Endodermal cell (in vitro differentiated cells): ENCODE results near the gene PRMT7. TPM values are rescaled to one million over a fixed set of nuclear protein-coding genes. Genes with fewer than 3 reads are reported as not detected.
A peak's percentile ranks its signal among the peaks of the same experiment; 100 is the strongest.

Source experiments
- DNase-seq: peaks from one replicate; pipeline ENCODE4 v3.0.0-alpha.2; 2017
- H3K27ac ChIP-seq: 2 replicates; pipeline ENCODE4 v1.5.1; 2013; ENCODE audit warnings: mild to moderate bottlenecking, low read depth, low read length, moderate library complexity
- H3K27me3 ChIP-seq: 2 replicates; pipeline ENCODE4 v1.6.1; 2013; ENCODE audit warnings: mild to moderate bottlenecking, low read length, moderate library complexity; ENCODE audit not compliant: insufficient read depth, control insufficient read depth, poor library complexity, severe bottlenecking
- H3K36me3 ChIP-seq: 2 replicates; pipeline ENCODE4 v1.7.0; 2013; ENCODE audit warnings: mild to moderate bottlenecking, low read length, moderate library complexity; ENCODE audit not compliant: control insufficient read depth, insufficient read depth
- H3K4me1 ChIP-seq: one replicate; pipeline ENCODE4 v1.7.0; 2013; ENCODE audit warnings: low read length; ENCODE audit not compliant: control insufficient read depth, insufficient read depth
- H3K4me3 ChIP-seq: 2 replicates; pipeline ENCODE4 v1.5.1; 2013; ENCODE audit warnings: mild to moderate bottlenecking, low read length, moderate library complexity
- H3K9ac ChIP-seq: 2 replicates; pipeline ENCODE4 v1.6.1; 2013; ENCODE audit warnings: mild to moderate bottlenecking, low read length, moderate library complexity; ENCODE audit not compliant: poor library complexity, severe bottlenecking; ENCODE audit errors: extremely low read depth
- H3K9me3 ChIP-seq: 2 replicates; pipeline ENCODE4 v1.6.1; 2013; ENCODE audit warnings: mild to moderate bottlenecking, low read length, moderate library complexity; ENCODE audit not compliant: control insufficient read depth
- H3K27ac Mint-ChIP-seq: 2 replicates; pipeline ENCODE4 v1.8.0; 2020; ENCODE audit warnings: mixed read lengths
- H3K27me3 Mint-ChIP-seq: 2 replicates; pipeline ENCODE4 v1.8.0; 2021; ENCODE audit warnings: mild to moderate bottlenecking, mixed read lengths; ENCODE audit not compliant: insufficient read depth
- H3K36me3 Mint-ChIP-seq: 2 replicates; pipeline ENCODE4 v1.8.0; 2020; ENCODE audit warnings: low read depth, mixed read lengths
- H3K4me1 Mint-ChIP-seq: 2 replicates; pipeline ENCODE4 v1.8.0; 2020; ENCODE audit warnings: mixed read lengths
- H3K4me3 Mint-ChIP-seq: 2 replicates; pipeline ENCODE4 v1.8.0; 2020; ENCODE audit warnings: mild to moderate bottlenecking, moderate library complexity, mixed read lengths
- H3K9me3 Mint-ChIP-seq: 2 replicates; pipeline ENCODE4 v1.8.0; 2020; ENCODE audit warnings: mild to moderate bottlenecking, mixed read lengths
- WGBS, 2 experiments: methylation state at CpG; one replicate each; pipeline versions ENCODE4 v1.1.5 to v1.1.7; 2013; ENCODE audit warnings: missing lambda C conversion rate in 2 of 2, mixed read lengths in 1 of 2; ENCODE audit not compliant: insufficient coverage in 1 of 2, insufficient read length in 1 of 2; 5-methylcytosine and 5-hydroxymethylcytosine counted together
- total RNA-seq, 2 donors: library from RNA; stranded (reverse); fragmentation: NEBNext Ultra II Directional in 1 of 2; extraction: Animal tissue kit (Norgen Biotek cat#: 25700) in 1 of 2; gene quantifications; 2 replicates in 1 of 2; 3 replicates in 1 of 2; pipeline ENCODE4 v1.2.1, GENCODE V29; 2021
- TF ChIP-seq, protein P1 (sequence below): fragments of 200-600 bp; sonication (generic); conservative IDR thresholded peaks from 2 replicates; pipeline ENCODE4 v1.5.0; 2021; ENCODE audit warnings: antibody characterized with exemption, mild to moderate bottlenecking

PRMT7 gene
- total RNA-seq, 2 donors from 2014 or later, result 63.9 to 68.5 TPM

DNA sequence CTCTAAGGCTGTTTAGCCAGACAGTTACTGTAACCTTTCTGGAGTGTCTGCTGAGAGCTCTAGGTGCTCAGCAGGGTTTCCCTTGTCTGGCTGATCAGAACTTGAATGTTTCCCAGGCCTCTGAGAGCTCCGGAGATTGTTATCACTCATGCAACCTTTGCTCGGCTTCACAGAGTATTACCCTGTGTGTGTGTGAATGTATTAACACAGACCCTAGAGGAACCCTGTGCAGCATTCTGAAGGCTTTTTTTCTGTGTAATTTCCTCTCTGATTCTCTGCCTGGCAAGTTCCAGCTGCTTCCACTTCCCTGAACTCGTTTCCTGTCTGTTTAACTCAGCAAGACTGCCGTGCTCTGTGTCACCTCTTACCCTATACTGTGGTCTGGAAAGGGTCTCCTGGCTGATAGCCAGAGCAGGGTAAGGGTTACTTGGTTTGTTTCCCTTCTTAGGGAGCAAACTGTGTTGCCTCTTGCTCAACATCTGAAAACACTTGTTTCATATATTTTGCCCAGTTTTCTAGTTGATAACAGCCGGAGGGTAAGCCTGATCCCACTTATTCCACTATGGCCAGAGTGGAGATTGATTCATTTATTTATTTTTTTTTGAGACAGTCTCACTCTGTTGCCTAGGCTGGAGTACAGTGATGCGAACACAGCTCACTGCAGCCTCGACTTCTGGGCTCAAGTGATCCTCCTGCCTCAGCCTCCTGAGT lies 21.7 kb downstream of the PRMT7 start:
- 81 to 100% methylated on average over 3 to 7 of the region's 7 CpGs for WGBS, 2 experiments
- H3K27ac ChIP-seq, result peak overlapping the region; percentile 81
- H3K27me3 ChIP-seq, result no peaks in the 10 kb centered on the region
- peaks cover 36% of the 10 kb centered on the region for H3K36me3 Mint-ChIP-seq
- TF ChIP-seq, protein P1, sequence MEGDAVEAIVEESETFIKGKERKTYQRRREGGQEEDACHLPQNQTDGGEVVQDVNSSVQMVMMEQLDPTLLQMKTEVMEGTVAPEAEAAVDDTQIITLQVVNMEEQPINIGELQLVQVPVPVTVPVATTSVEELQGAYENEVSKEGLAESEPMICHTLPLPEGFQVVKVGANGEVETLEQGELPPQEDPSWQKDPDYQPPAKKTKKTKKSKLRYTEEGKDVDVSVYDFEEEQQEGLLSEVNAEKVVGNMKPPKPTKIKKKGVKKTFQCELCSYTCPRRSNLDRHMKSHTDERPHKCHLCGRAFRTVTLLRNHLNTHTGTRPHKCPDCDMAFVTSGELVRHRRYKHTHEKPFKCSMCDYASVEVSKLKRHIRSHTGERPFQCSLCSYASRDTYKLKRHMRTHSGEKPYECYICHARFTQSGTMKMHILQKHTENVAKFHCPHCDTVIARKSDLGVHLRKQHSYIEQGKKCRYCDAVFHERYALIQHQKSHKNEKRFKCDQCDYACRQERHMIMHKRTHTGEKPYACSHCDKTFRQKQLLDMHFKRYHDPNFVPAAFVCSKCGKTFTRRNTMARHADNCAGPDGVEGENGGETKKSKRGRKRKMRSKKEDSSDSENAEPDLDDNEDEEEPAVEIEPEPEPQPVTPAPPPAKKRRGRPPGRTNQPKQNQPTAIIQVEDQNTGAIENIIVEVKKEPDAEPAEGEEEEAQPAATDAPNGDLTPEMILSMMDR, result no peak
- peaks cover 47% of the 10 kb centered on the region for H3K36me3 ChIP-seq
- no peak for DNase-seq
- no peaks in the 10 kb centered on the region for H3K9me3 Mint-ChIP-seq
- H3K27ac Mint-ChIP-seq, result peak overlapping the region; percentile 18
- no peak overlapping the region for H3K4me3 Mint-ChIP-seq
- H3K27me3 Mint-ChIP-seq, result no peaks in the 10 kb centered on the region
- H3K4me3 ChIP-seq, result peak overlapping the region; percentile 46
- H3K4me1 ChIP-seq, result peaks cover 13% of the 10 kb centered on the region
- H3K4me1 Mint-ChIP-seq, result peaks cover 11% of the 10 kb centered on the region
- no peaks in the 10 kb centered on the region for H3K9me3 ChIP-seq
- peak overlapping the region; percentile 18 for H3K9ac ChIP-seq

DNA sequence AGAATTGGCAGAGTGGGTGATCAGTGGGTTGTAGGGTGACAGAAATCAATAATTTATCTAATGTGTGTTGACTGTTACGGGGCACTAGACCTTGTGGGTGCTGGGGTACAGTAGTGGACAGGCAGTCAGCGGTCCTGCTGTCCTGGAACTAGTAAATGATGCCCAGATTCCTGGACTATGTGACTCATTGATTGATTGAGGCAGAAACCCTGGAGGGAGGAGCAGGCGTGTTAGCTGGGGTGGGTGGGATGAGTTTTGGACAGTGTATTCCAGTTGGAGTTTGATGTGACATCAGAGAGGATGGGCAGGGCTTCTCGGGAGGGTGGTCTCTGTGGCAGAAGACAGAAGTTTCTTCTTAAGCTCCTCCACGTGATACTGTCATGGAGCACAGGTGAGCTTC lies 24.4 kb downstream of the PRMT7 start:
- Mint-ChIP-seq H3K27ac (no peak overlapping the region), H3K4me3 (no peak overlapping the region), H3K9me3 (no peaks in the 10 kb centered on the region), H3K27me3 (no peaks in the 10 kb centered on the region), H3K4me1 (peaks cover 6% of the 10 kb centered on the region), H3K36me3 (peaks cover 54% of the 10 kb centered on the region)
- no peak for DNase-seq
- Histone ChIP-seq H3K27me3 (no peaks in the 10 kb centered on the region), H3K4me1 (peaks cover 8% of the 10 kb centered on the region), H3K27ac (no peak overlapping the region), H3K36me3 (peaks cover 64% of the 10 kb centered on the region), H3K4me3 (no peak overlapping the region), H3K9me3 (no peaks in the 10 kb centered on the region), H3K9ac (no peak overlapping the region)
- 96 to 100% methylated on average over 2 to 5 of the region's 5 CpGs for WGBS, 2 experiments
- TF ChIP-seq, protein P1, result no peak

DNA sequence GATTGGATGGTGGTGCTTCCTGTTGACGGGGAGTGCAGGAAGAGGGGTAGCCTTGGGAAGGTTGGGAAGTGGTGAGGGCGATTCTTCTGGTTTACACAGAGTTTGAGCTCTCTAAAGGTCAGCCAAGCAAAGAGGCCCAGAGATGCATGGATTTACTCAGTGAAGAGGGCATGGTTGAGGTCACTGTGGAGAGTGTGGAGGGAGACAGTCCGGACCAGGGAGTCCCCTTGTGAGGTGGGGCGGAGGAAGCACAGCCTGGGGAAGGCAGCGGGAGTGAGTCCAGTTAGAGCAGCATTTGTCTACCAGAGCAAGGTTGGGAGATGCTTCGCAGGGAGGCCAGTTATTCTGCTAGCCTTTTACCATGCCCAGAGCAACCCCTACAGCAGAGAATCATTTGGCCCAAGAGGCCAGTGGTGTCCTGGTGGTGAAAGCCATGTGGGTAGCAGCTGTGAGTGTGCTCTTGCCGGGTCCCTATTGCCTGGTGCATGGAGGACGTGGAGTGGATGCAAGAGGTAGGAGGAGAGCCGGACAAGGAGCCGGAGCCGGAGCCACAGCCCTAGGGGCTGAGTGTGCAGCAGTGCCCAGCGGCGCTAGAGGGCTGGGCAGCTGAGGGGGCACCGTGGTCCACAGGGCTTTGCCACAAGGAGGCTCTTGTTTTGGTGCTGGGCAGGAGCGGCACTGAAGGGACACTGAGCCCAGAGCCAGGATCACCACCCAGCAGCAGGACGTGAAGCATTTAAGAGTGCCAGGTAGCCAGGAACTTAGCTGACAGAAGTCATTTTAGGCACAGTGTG lies 27.7 kb downstream of the PRMT7 start:
- Mint-ChIP-seq H3K27ac (peak overlapping the region; percentile 18), H3K27me3 (no peaks in the 10 kb centered on the region), H3K4me3 (no peak overlapping the region), H3K4me1 (no peaks in the 10 kb centered on the region), H3K9me3 (no peaks in the 10 kb centered on the region), H3K36me3 (peaks cover 65% of the 10 kb centered on the region)
- 96 to 98% methylated on average over 10 to 16 of the region's 16 CpGs for WGBS, 2 experiments
- no peak overlapping the region for H3K4me3 ChIP-seq
- H3K9ac ChIP-seq, result no peak overlapping the region
- DNase-seq, result no peak
- no peaks in the 10 kb centered on the region for H3K27me3 ChIP-seq
- no peak overlapping the region for H3K27ac ChIP-seq
- H3K9me3 ChIP-seq, result no peaks in the 10 kb centered on the region
- TF ChIP-seq, protein P1, result no peak
- H3K4me1 ChIP-seq, result no peaks in the 10 kb centered on the region
- peaks cover 74% of the 10 kb centered on the region for H3K36me3 ChIP-seq
